Activated CD8-positive, alpha-beta memory T cell treated with anti-CD3 and anti-CD28 coated beads for 24 hours (primary cell): ENCODE measurements around the gene SLC26A1.
"Not testable (repeated sequence)": the region's sequence is repeated elsewhere in the genome, so short reads cannot be mapped to it uniquely, and the experiment has no call there.

Source experiments
- DNase-seq: peaks from one replicate; pipeline ENCODE4 v3.0.0-alpha.2; 2020

Gene SLC26A1

GRCh38 chr4:1013225-1014073, 20.2 kb upstream of the SLC26A1 start:
- DNase-seq: no peak

DNA sequence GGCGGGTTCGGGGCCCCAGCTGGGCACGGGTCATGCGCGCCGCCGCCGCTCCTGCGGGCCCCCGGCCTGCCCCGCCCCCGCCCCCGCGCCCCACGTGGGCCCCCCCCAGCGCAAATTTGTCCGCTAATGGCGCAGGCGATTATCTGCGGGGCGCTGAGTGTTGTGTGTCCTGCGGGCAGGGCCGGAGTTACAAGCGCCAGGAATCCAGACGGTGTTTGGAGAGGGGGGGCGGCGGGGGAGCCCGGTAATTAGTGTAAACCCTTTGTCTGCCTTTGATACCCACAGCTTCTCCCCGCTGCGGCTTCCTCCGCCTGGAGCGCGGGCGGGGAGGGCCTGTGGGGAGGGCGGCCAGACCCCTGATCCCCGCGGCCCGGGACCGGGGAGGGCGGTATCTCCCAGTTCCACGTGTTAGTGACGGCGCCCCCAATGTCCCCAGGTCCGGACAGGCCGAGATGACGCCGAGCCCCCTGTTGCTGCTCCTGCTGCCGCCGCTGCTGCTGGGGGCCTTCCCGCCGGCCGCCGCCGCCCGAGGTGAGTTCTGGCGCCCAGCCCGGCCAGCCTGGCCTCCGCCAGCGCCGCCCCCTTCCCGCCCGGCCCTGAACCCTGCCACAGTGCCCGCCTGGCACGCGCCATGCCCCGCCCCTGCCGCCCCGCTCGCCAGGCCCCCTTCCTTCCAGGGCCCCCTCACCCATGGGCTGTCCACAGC, 19.0 kb upstream of the SLC26A1 start:
- DNase-seq: peak; percentile 75

- no peak for DNase-seq
Observed at GRCh38 chr4:1011666-1012033, 18.4 kb upstream of the SLC26A1 start.

DNA sequence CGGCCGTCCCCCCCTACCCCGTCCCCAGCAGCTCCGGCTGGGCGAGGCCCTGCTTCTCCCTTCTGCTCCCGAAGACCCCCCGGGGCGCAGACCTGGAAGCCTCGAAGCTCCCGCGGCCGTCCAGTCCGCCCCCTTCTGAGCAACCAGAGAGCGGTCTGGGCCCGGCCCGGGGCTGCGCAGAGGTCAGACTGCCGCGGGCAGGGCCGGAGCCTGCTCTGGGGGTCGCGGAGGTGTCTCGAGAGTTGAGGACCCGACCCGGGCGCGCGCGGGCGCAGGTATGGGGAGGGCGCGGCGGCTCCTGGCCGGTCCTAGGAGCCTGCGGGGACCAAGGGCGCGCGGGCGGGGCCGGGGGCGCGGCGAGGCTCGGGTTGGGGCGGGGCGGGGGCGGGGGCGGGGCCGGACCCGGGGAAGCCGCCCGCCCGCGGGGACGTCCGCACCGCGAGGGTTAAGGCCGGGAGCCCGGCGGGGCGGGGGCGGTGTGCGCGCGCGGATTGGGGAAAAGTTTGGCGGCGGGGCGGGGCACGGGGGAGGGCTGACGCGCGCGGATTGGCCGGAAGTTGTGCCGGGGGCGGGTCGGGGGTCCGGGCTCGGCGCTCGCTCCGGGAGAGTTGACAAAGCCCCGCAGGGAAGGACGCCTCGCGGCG, 17.9 kb upstream of the SLC26A1 start, which contains the start of gene FGFRL1:
FGFRL1 (plus strand) TSS at position 605 of the 644 bp plus-strand sequence. CDS start 860 bp downstream, outside the sequence.
- DNase-seq: peak; percentile 94

DNA sequence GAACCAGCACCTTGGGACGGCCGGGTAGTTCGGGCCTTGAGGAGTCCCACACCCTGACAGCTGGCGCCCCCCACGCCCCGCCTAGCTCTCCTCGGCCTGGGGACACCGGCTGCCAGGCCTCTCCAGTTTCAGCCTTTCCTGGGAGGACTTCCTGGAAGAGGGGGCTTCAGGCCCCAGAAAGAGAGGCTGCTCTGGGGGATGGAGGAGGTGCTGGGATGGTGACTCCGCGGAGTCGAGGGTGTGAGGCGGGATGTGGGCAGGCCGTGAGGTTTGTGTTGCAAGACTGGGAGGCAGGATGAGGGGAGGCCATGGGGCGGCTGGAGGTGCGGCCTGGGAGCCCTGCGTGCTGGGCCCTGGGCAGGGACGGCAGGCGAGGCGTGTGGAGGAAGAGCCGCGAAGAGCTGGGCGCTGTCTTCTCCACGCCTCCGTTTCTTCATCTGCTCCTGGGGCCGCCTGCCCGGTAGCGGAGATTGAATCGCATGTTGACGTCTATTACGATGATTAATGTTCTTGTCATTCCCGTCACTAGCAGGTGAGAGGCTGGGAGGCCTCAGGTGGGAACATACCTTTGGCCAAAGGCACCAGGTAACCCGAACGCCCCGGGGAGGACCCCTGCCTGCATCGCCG, 17.3 kb upstream of the SLC26A1 start:
- peak; percentile 85 for DNase-seq

GRCh38 chr4:1009542-1010394, 16.6 kb upstream of the SLC26A1 start:
- peak; percentile 87 for DNase-seq

- DNase-seq: peak; percentile 79
Observed at GRCh38 chr4:1008840-1009541, 15.8 kb upstream of the SLC26A1 start.

- DNase-seq: no peak
Observed at GRCh38 chr4:1006856-1007255, 13.7 kb upstream of the SLC26A1 start.

GRCh38 chr4:1004557-1005485, 11.6 kb upstream of the SLC26A1 start:
- DNase-seq: no peak

GRCh38 chr4:1004071-1004418, 10.8 kb upstream of the SLC26A1 start:
- no peak for DNase-seq

GRCh38 chr4:1003271-1004070, 10.3 kb upstream of the SLC26A1 start:
- no peak for DNase-seq

- DNase-seq: no peak
Observed at GRCh38 chr4:1002631-1003251, 9.5 kb upstream of the SLC26A1 start.

GRCh38 chr4:1002131-1002630, 9.0 kb upstream of the SLC26A1 start:
- DNase-seq: no peak

GRCh38 chr4:1001561-1002130, 8.4 kb upstream of the SLC26A1 start:
- DNase-seq: no peak

- no peak for DNase-seq
Observed at GRCh38 chr4:1000686-1001260, 7.6 kb upstream of the SLC26A1 start.

- DNase-seq: no peak
Observed at GRCh38 chr4:999882-1000425, 6.8 kb upstream of the SLC26A1 start.

GRCh38 chr4:999240-999863, 6.1 kb upstream of the SLC26A1 start:
- DNase-seq: not testable (repeated sequence)
